ENCODE data around the gene GPLD1.

The GPLD1 gene

GRCh38 chr6:24497254-24497970, 8.0 kb upstream of the GPLD1 start:
- no peak for DNase-seq (ENCODE audit: low read depth)

- DNase-seq (ENCODE audit: low read depth) = peak; percentile 62
Observed at GRCh38 chr6:24494821-24495795, 5.7 kb upstream of the GPLD1 start, which contains the start of gene ALDH5A1. ALDH5A1 (plus strand) TSS chr6:24494969; CDS start chr6:24494997, 28 bp downstream.

- no peak for DNase-seq (ENCODE audit: low read depth)
Observed at GRCh38 chr6:24493945-24494820, 4.8 kb upstream of the GPLD1 start.

- no peak for DNase-seq (ENCODE audit: low read depth)
Observed at GRCh38 chr6:24492475-24492874, 3.1 kb upstream of the GPLD1 start.

GRCh38 chr6:24490948-24491347, 1.6 kb upstream of the GPLD1 start:
- DNase-seq (ENCODE audit: low read depth) = no peak

- DNase-seq (ENCODE audit: low read depth) = no peak
Observed at GRCh38 chr6:24489881-24490280, 503 bp upstream of the GPLD1 start.

- DNase-seq (ENCODE audit: low read depth) = no peak
Observed at GRCh38 chr6:24486065-24486464, 3.3 kb downstream of the GPLD1 start.

GRCh38 chr6:24484657-24485323, 4.6 kb downstream of the GPLD1 start:
- DNase-seq (ENCODE audit: low read depth) = no peak

- no peak for DNase-seq (ENCODE audit: low read depth)
Observed at GRCh38 chr6:24481449-24481848, 7.9 kb downstream of the GPLD1 start.

GRCh38 chr6:24480705-24481104, 8.7 kb downstream of the GPLD1 start:
- DNase-seq (ENCODE audit: low read depth) = no peak

- DNase-seq (ENCODE audit: low read depth) = no peak
Observed at GRCh38 chr6:24478903-24479302, 10.5 kb downstream of the GPLD1 start.

GRCh38 chr6:24477070-24477469, 12.3 kb downstream of the GPLD1 start:
- no peak for DNase-seq (ENCODE audit: low read depth)

GRCh38 chr6:24476631-24477030, 12.7 kb downstream of the GPLD1 start:
- no peak for DNase-seq (ENCODE audit: low read depth)

- no peak for DNase-seq (ENCODE audit: low read depth)
Observed at GRCh38 chr6:24472181-24472580, 17.2 kb downstream of the GPLD1 start.

- no peak for DNase-seq (ENCODE audit: low read depth)
Observed at GRCh38 chr6:24469811-24470210, 19.6 kb downstream of the GPLD1 start.

GRCh38 chr6:24464253-24465038, 24.9 kb downstream of the GPLD1 start:
- no peak for DNase-seq (ENCODE audit: low read depth)

GRCh38 chr6:24460966-24461365, 28.4 kb downstream of the GPLD1 start:
- no peak for DNase-seq (ENCODE audit: low read depth)

GRCh38 chr6:24458941-24459340, 30.4 kb downstream of the GPLD1 start:
- no peak for DNase-seq (ENCODE audit: low read depth)

- no peak for DNase-seq (ENCODE audit: low read depth)
Observed at GRCh38 chr6:24458134-24458533, 31.2 kb downstream of the GPLD1 start.

- DNase-seq (ENCODE audit: low read depth) = no peak
Observed at GRCh38 chr6:24455061-24455460, 34.3 kb downstream of the GPLD1 start.

GRCh38 chr6:24454452-24454851, 34.9 kb downstream of the GPLD1 start:
- DNase-seq (ENCODE audit: low read depth) = no peak

Data from CMK (cell line).